DND-41 (cell line): ENCODE measurements around the gene NPHS1.

Source experiments
- ATAC-seq: fragments of 200-7000 bp; cut with Tn5 transposase; 3 replicates; pipeline ENCODE4 v1.9.1; 2021; ENCODE audit warnings: low read depth; ENCODE audit not compliant: insufficient read depth
- DNase-seq: peaks from one replicate; pipeline ENCODE4 v3.0.0-alpha.2; 2020
- H2AFZ ChIP-seq: 2 replicates; pipeline ENCODE4 v1.6.0; 2012; ENCODE audit warnings: low read depth, low read length
- H3K27ac ChIP-seq: 2 replicates; pipeline ENCODE4 v1.5.1; 2012; ENCODE audit warnings: low read length, inconsistent platforms
- H3K27me3 ChIP-seq: fragments of 200-600 bp; sonication (generic); 2 replicates; pipeline ENCODE4 v1.6.0; 2012; ENCODE audit warnings: low read length, mild to moderate bottlenecking, inconsistent platforms; ENCODE audit not compliant: insufficient read depth, poor library complexity
- H3K36me3 ChIP-seq: 2 replicates; pipeline ENCODE4 v1.5.1; 2012; ENCODE audit warnings: low read length, inconsistent platforms; ENCODE audit not compliant: insufficient read depth
- H3K4me1 ChIP-seq: 2 replicates; pipeline ENCODE4 v1.5.1; 2012; ENCODE audit warnings: mild to moderate bottlenecking, low read length; ENCODE audit not compliant: insufficient read depth
- H3K4me2 ChIP-seq: 2 replicates; pipeline ENCODE4 v1.6.0; 2012; ENCODE audit warnings: mild to moderate bottlenecking, moderate library complexity, low read length, inconsistent platforms; ENCODE audit not compliant: insufficient read depth
- H3K4me3 ChIP-seq, 2 experiments: fragments of 200-600 bp in 1 of 2; shearing (Covaris generic) in 1 of 2; 2 replicates each; pipeline ENCODE4 v1.5.1; 2012 to 2016; ENCODE audit warnings: inconsistent platforms in 2 of 2, low read length in 2 of 2, mild to moderate bottlenecking in 2 of 2, low read depth in 1 of 2, moderate library complexity in 1 of 2
- H3K79me2 ChIP-seq: 2 replicates; pipeline ENCODE4 v1.6.0; 2012; ENCODE audit warnings: low read length, inconsistent platforms; ENCODE audit not compliant: insufficient read depth
- H3K9ac ChIP-seq: 2 replicates; pipeline ENCODE4 v1.6.0; 2012; ENCODE audit warnings: low read depth, mild to moderate bottlenecking, inconsistent platforms, low read length, moderate library complexity
- H3K9me3 ChIP-seq: 2 replicates; pipeline ENCODE4 v1.5.1; 2012; ENCODE audit warnings: low read length, moderate library complexity, mild to moderate bottlenecking, inconsistent platforms; ENCODE audit not compliant: insufficient read depth, severe bottlenecking
- H4K20me1 ChIP-seq: 2 replicates; pipeline ENCODE4 v1.6.0; 2012; ENCODE audit warnings: low read length; ENCODE audit not compliant: insufficient read depth
- EZH2 ChIP-seq: IDR thresholded peaks from 3 replicates; pipeline ENCODE4 v1.6.1; 2012; ENCODE audit warnings: borderline replicate concordance, low read depth, mild to moderate bottlenecking, moderate library complexity, low read length, inconsistent platforms; ENCODE audit not compliant: severe bottlenecking
- TF ChIP-seq, protein P1 (sequence below): IDR thresholded peaks from 2 replicates; pipeline ENCODE4 v1.5.1; 2012; ENCODE audit warnings: borderline replicate concordance, low read length, moderate library complexity, mild to moderate bottlenecking; ENCODE audit not compliant: poor library complexity, severe bottlenecking; ENCODE audit errors: extremely low read depth

Gene NPHS1

DNA sequence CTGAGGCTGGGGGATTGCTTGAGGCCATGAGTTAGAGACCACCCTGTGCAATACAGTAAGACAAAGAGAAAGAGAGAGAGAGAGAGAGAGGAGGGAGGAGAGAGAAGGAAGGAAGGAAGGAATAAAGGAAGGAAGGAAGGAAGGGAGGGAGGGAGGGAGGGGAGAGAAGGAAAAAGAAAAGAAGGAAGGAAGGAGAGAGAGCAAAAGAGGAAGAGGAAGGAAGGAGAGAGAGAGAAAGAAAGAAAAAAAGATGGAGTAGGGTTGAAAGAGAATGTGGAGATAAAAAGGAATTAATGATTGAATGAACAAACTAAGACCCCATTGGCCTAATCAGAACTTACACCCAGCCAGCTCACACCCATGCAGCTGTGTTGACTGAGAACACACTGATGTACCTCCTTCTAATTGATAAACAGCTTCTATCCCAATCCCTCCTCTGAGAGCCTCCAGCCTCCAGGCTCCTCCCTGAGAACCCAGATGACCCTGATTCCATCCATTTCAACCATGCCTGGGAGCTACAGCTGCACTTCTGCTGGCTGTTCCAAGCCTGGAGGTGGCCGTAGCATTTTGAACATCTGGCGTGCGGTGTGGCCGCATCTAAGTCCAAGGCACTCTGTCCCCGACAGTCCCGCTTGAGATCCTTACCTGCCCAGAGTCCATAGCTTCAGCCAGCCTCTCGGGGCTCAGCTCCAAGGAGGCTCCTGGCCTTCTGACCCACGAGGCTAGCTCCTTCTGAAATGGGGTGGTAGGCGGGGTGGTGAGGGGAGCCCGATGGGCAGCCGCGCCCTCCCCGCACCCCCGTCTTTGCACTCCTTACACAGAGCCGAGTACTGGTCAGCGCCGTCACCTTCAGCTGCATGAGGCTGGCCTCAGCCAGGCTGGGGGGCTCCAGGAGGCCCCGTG lies 40.7 kb downstream of the NPHS1 start:
- Histone ChIP-seq H3K9ac (no peak overlapping the region), H3K36me3 (no peaks in the 10 kb centered on the region), H3K27ac (no peak overlapping the region), H3K4me3 (no peak overlapping the region), H3K4me2 (no peak overlapping the region), H3K79me2 (no peaks in the 10 kb centered on the region), H2AFZ (no peak overlapping the region), H3K4me1 (no peaks in the 10 kb centered on the region), H3K9me3 (no peaks in the 10 kb centered on the region), H4K20me1 (no peaks in the 10 kb centered on the region), H3K27me3 (no peaks in the 10 kb centered on the region)
- no peak for ATAC-seq
- TF ChIP-seq, protein P1, sequence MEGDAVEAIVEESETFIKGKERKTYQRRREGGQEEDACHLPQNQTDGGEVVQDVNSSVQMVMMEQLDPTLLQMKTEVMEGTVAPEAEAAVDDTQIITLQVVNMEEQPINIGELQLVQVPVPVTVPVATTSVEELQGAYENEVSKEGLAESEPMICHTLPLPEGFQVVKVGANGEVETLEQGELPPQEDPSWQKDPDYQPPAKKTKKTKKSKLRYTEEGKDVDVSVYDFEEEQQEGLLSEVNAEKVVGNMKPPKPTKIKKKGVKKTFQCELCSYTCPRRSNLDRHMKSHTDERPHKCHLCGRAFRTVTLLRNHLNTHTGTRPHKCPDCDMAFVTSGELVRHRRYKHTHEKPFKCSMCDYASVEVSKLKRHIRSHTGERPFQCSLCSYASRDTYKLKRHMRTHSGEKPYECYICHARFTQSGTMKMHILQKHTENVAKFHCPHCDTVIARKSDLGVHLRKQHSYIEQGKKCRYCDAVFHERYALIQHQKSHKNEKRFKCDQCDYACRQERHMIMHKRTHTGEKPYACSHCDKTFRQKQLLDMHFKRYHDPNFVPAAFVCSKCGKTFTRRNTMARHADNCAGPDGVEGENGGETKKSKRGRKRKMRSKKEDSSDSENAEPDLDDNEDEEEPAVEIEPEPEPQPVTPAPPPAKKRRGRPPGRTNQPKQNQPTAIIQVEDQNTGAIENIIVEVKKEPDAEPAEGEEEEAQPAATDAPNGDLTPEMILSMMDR = no peak
- TF ChIP-seq EZH2 = no peak
- no peak for DNase-seq

GRCh38 chr19:35807633-35808032 lies 44.7 kb downstream of the NPHS1 start:
- no peak overlapping the region for H2AFZ ChIP-seq
- no peak for DNase-seq

GRCh38 chr19:35806597-35806996 lies 45.7 kb downstream of the NPHS1 start:
- no peak overlapping the region for H3K4me2 ChIP-seq
- no peaks in the 10 kb centered on the region for H3K79me2 ChIP-seq
- no peaks in the 10 kb centered on the region for H3K36me3 ChIP-seq
- TF ChIP-seq, protein P1 = no peak
- TF ChIP-seq EZH2 = no peak
- no peaks in the 10 kb centered on the region for H3K4me1 ChIP-seq
- H3K9me3 ChIP-seq = no peaks in the 10 kb centered on the region
- no peak overlapping the region for H3K9ac ChIP-seq
- H3K27me3 ChIP-seq = no peaks in the 10 kb centered on the region
- ATAC-seq = no peak
- H3K4me3 ChIP-seq = no peak overlapping the region
- H3K27ac ChIP-seq = no peak overlapping the region
- H2AFZ ChIP-seq = no peak overlapping the region
- DNase-seq = no peak
- no peaks in the 10 kb centered on the region for H4K20me1 ChIP-seq

More at GRCh38 chr19:35807633-35808032, 44.7 kb downstream of the NPHS1 start:
- ATAC-seq = no peak
- Histone ChIP-seq H3K36me3 (no peaks in the 10 kb centered on the region), H3K9ac (no peak overlapping the region), H3K4me1 (no peaks in the 10 kb centered on the region), H3K4me3 (no peak overlapping the region), H3K27ac (no peak overlapping the region), H4K20me1 (no peaks in the 10 kb centered on the region), H3K4me2 (no peak overlapping the region), H3K79me2 (no peaks in the 10 kb centered on the region), H3K9me3 (no peaks in the 10 kb centered on the region), H3K27me3 (no peaks in the 10 kb centered on the region)
- TF ChIP-seq, protein P1 = no peak
- no peak for TF ChIP-seq EZH2
